CD4-positive, CD25-positive, alpha-beta regulatory T cell (primary cell): ENCODE measurements around the gene KCTD21. TPM values are rescaled to one million over a fixed set of nuclear protein-coding genes. Genes with fewer than 3 reads are reported as not detected.

Source experiments
- ATAC-seq, 2 donors: fragments of 150-1000 bp; cut with Tn5 transposase; one replicate each; pipeline ENCODE4 v1.10.0; 2021; ENCODE audit warnings: low read depth in 2 of 2, moderate number of reproducible peaks in 2 of 2, moderate library complexity in 1 of 2
- DNase-seq, 3 donors: peaks; one replicate each; pipeline versions ENCODE4 v3.0.0 to v3.0.0-alpha.2; 2012 to 2022; ENCODE audit warnings: mixed read lengths in 1 of 3
- H3K27ac ChIP-seq: one replicate; pipeline ENCODE4 v1.7.0; 2013; ENCODE audit warnings: mild to moderate bottlenecking, low read length; ENCODE audit not compliant: insufficient read depth, poor library complexity, severe bottlenecking
- H3K27me3 ChIP-seq: one replicate; pipeline ENCODE4 v1.7.0; 2013; ENCODE audit warnings: low read length; ENCODE audit not compliant: control insufficient read depth, insufficient read depth
- H3K36me3 ChIP-seq: one replicate; pipeline ENCODE4 v1.7.0; 2013; ENCODE audit warnings: mild to moderate bottlenecking, low read length, moderate library complexity; ENCODE audit not compliant: control insufficient read depth, insufficient read depth
- H3K4me1 ChIP-seq: 2 replicates; pipeline ENCODE4 v1.7.0; 2013; ENCODE audit warnings: mild to moderate bottlenecking, low read length; ENCODE audit not compliant: insufficient read depth, control insufficient read depth, poor library complexity, severe bottlenecking
- H3K4me3 ChIP-seq: one replicate; pipeline ENCODE4 v1.7.0; 2013; ENCODE audit warnings: low read depth, mild to moderate bottlenecking, low read length, moderate library complexity
- H3K9me3 ChIP-seq, 2 experiments: 1 replicate in 1 of 2; 2 replicates in 1 of 2; pipeline ENCODE4 v1.7.0; 2013; ENCODE audit warnings: low read length in 2 of 2, mild to moderate bottlenecking in 1 of 2, moderate library complexity in 1 of 2; ENCODE audit not compliant: control insufficient read depth in 2 of 2
- H3K27ac Mint-ChIP-seq, 3 donors: one replicate each; pipeline ENCODE4 v1.8.0; 2020 to 2022; ENCODE audit warnings: mild to moderate bottlenecking in 3 of 3, mixed read lengths in 3 of 3, moderate library complexity in 2 of 3
- H3K27me3 Mint-ChIP-seq: one replicate; pipeline ENCODE4 v1.8.0; 2022; ENCODE audit warnings: mild to moderate bottlenecking, mixed read lengths
- H3K36me3 Mint-ChIP-seq: one replicate; pipeline ENCODE4 v1.8.0; 2020; ENCODE audit warnings: mixed read lengths
- H3K4me1 Mint-ChIP-seq, 4 donors: one replicate each; pipeline ENCODE4 v1.8.0; 2020 to 2022; ENCODE audit warnings: mixed read lengths in 4 of 4, mild to moderate bottlenecking in 1 of 4
- H3K4me3 Mint-ChIP-seq, 4 donors: one replicate each; pipeline ENCODE4 v1.8.0; 2020 to 2022; ENCODE audit warnings: mild to moderate bottlenecking in 4 of 4, mixed read lengths in 4 of 4, moderate library complexity in 3 of 4
- H3K9me3 Mint-ChIP-seq, 7 donors: one replicate each; pipeline ENCODE4 v1.8.0; 2020 to 2022; ENCODE audit warnings: mixed read lengths in 7 of 7, mild to moderate bottlenecking in 3 of 7, moderate library complexity in 2 of 7
- polyA plus RNA-seq, 4 donors: library from polyadenylated mRNA; unstranded; fragments of 300-500 nt; fragmentation: Illumina TruSeq; gene quantifications; one replicate each; pipeline ENCODE4 v1.2.3, GENCODE V29; 2021
- total RNA-seq: library from RNA; stranded (reverse); gene quantifications from one replicate; pipeline ENCODE4 v1.2.3, GENCODE V29; 2022

KCTD21 gene
- total and polyA plus RNA-seq, 5 donors from 2014 or later, result 1.4 to 3.8 (median 3.2) TPM

DNA sequence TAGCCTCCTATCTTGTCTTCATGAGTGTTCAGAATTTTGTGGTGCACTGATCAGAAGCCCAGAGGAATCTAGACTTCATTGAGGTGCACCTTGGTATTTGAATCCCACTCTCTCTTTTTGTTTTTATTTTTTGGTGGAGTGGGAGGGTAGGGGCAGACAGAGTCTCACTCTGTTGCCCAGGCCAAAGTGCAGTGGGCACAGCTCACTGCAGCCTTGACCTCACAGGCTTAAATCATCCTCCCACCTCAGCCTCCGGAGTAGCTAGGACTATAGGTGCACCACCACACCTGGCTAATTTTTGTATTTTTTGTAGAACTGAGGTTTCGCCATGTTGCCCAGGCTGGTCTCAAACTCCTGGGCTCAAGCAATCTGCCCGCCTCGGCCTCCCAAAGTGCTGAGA, 38.1 kb downstream of the KCTD21 start:
- H3K27ac Mint-ChIP-seq, result peak overlapping the region in 1 of 3 donors; percentile 10
- H3K27ac ChIP-seq, result no peak overlapping the region
- no peak for ATAC-seq
- H3K27me3 Mint-ChIP-seq, result no peaks in the 10 kb centered on the region
- no peaks in the 10 kb centered on the region for H3K36me3 ChIP-seq
- no peaks in the 10 kb centered on the region for H3K27me3 ChIP-seq
- H3K4me3 Mint-ChIP-seq, result peak overlapping the region in 1 of 4 donors; percentile 7
- H3K9me3 ChIP-seq, result no peaks in the 10 kb centered on the region
- H3K4me1 ChIP-seq, result no peaks in the 10 kb centered on the region
- DNase-seq, result no peak
- H3K36me3 Mint-ChIP-seq, result no peaks in the 10 kb centered on the region
- no peaks in the 10 kb centered on the region for H3K9me3 Mint-ChIP-seq
- H3K4me3 ChIP-seq, result no peak overlapping the region
- peaks cover 0 to 2% (median 0%) of the 10 kb centered on the region in 4 donors for H3K4me1 Mint-ChIP-seq

- H3K27me3 ChIP-seq, result no peaks in the 10 kb centered on the region
- DNase-seq (peak in 2 of 3 donors; percentile 3 to 33), ATAC-seq (peak in 1 of 2 donors; percentile 31)
- Mint-ChIP-seq H3K27ac (no peak overlapping the region), H3K27me3 (no peaks in the 10 kb centered on the region), H3K9me3 (no peaks in the 10 kb centered on the region), H3K4me3 (no peak overlapping the region), H3K4me1 (peaks cover 0 to 2% (median 0%) of the 10 kb centered on the region in 4 donors), H3K36me3 (no peaks in the 10 kb centered on the region)
- no peaks in the 10 kb centered on the region for H3K36me3 ChIP-seq
- H3K4me3 ChIP-seq, result no peak overlapping the region
- H3K27ac ChIP-seq, result no peak overlapping the region
- no peaks in the 10 kb centered on the region for H3K9me3 ChIP-seq
- H3K4me1 ChIP-seq, result no peaks in the 10 kb centered on the region
Observed at GRCh38 chr11:78149646-78150045, 38.8 kb downstream of the KCTD21 start.

- no peak overlapping the region for H3K27ac Mint-ChIP-seq
- peaks cover 0 to 5% (median 0%) of the 10 kb centered on the region in 4 donors for H3K4me1 Mint-ChIP-seq
- H3K27ac ChIP-seq, result no peak overlapping the region
- no peaks in the 10 kb centered on the region for H3K27me3 Mint-ChIP-seq
- DNase-seq (no peak), ATAC-seq (no peak)
- H3K9me3 ChIP-seq, result no peaks in the 10 kb centered on the region
- H3K4me1 ChIP-seq, result no peaks in the 10 kb centered on the region
- no peaks in the 10 kb centered on the region for H3K27me3 ChIP-seq
- no peaks in the 10 kb centered on the region for H3K9me3 Mint-ChIP-seq
- peaks cover 4% of the 10 kb centered on the region for H3K36me3 Mint-ChIP-seq
- H3K4me3 Mint-ChIP-seq, result no peak overlapping the region
- no peak overlapping the region for H3K4me3 ChIP-seq
- H3K36me3 ChIP-seq, result no peaks in the 10 kb centered on the region
Observed at GRCh38 chr11:78147807-78148206, 40.6 kb downstream of the KCTD21 start.

- peaks cover under 1% of the 10 kb centered on the region for H3K4me1 ChIP-seq
- no peak overlapping the region for H3K27ac ChIP-seq
Observed at GRCh38 chr11:78145511-78146025, 42.9 kb downstream of the KCTD21 start.

DNA sequence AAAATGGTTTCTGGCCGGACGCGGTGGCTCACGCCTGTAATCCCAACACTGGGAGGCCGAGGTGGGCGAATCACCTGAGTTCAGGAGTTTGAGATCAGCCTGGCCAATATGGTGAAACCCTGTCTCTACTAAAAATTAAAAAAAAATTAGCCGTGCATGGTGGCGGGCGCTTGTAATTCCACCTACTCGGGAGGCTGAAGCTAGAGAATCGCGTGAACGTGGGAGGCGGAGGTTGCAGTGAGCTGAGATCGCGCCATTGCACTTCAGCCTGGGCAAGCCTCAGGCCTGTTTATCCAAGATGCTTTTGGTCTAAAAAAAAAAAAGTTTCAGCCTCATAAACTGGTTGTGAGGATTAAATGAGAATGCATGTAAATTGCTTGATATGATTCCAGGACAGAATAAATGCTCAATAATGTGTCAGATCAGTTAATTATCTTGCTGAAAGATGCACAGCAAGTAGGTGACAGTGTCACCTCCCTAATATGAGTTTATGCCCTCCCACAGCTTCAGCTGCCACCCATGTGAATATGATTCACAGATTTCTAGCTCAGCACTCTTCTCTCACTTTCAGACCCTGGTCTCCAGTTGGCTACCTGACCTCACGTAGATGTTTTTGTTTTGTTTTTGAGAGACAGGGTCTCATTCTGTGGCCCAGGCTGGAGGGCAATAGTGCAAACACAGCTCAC, 47.9 kb downstream of the KCTD21 start:
- Histone ChIP-seq H3K27me3 (no peaks in the 10 kb centered on the region), H3K4me1 (peaks cover 17% of the 10 kb centered on the region), H3K9me3 (no peaks in the 10 kb centered on the region), H3K27ac (peak overlapping the region; percentile 80), H3K36me3 (no peaks in the 10 kb centered on the region), H3K4me3 (peak overlapping the region; percentile 96)
- peaks cover 14 to 41% (median 29%) of the 10 kb centered on the region in 4 donors for H3K4me1 Mint-ChIP-seq
- no peaks in the 10 kb centered on the region for H3K27me3 Mint-ChIP-seq
- ATAC-seq, result no peak
- peak overlapping the region in 2 of 3 donors; percentile 61 to 96 for H3K27ac Mint-ChIP-seq
- peaks cover 0 to 1% (median 0%) of the 10 kb centered on the region in 7 donors for H3K9me3 Mint-ChIP-seq
- peaks cover 18% of the 10 kb centered on the region for H3K36me3 Mint-ChIP-seq
- peak overlapping the region; percentile 74 to 91 (median 84) for H3K4me3 Mint-ChIP-seq
- peak in 1 of 3 donors; percentile 9 for DNase-seq

More at GRCh38 chr11:78145511-78146025, 42.9 kb downstream of the KCTD21 start:
- H3K4me3 ChIP-seq, result no peak overlapping the region
- DNase-seq, result no peak
- H3K27ac Mint-ChIP-seq, result no peak overlapping the region
- no peak for ATAC-seq
- H3K27me3 ChIP-seq, result no peaks in the 10 kb centered on the region
- H3K4me1 Mint-ChIP-seq, result peaks cover 0 to 11% (median 3%) of the 10 kb centered on the region in 4 donors
- H3K36me3 ChIP-seq, result no peaks in the 10 kb centered on the region
- H3K9me3 Mint-ChIP-seq, result no peaks in the 10 kb centered on the region
- peaks cover 4% of the 10 kb centered on the region for H3K36me3 Mint-ChIP-seq
- H3K9me3 ChIP-seq, result no peaks in the 10 kb centered on the region
- H3K27me3 Mint-ChIP-seq, result no peaks in the 10 kb centered on the region
- no peak overlapping the region for H3K4me3 Mint-ChIP-seq

GRCh38 chr11:78139422-78140391, 48.7 kb downstream of the KCTD21 start, which contains the start of gene ALG8:
TSS of gene ALG8 (minus strand) at chr11:78139626. CDS start at chr11:78139588, 38 bp downstream.
- ATAC-seq (peak; percentile 91 to 96), DNase-seq (peak; percentile 93 to 98 (median 96))
- Mint-ChIP-seq H3K4me1 (peaks cover 16 to 41% (median 30%) of the 10 kb centered on the region in 4 donors), H3K4me3 (peak within 1 kb of the TSS; percentile 91 to 97 (median 97)), H3K36me3 (peaks cover 20% of the 10 kb centered on the region), H3K27me3 (no peaks in the 10 kb centered on the region), H3K9me3 (peaks cover 0 to 1% (median 0%) of the 10 kb centered on the region in 7 donors), H3K27ac (peak within 1 kb of the TSS; percentile 94 to 96 (median 94))
- Histone ChIP-seq H3K4me3 (peak within 1 kb of the TSS; percentile 96), H3K4me1 (peaks cover 17% of the 10 kb centered on the region), H3K9me3 (no peaks in the 10 kb centered on the region), H3K27me3 (no peaks in the 10 kb centered on the region), H3K27ac (peak within 1 kb of the TSS; percentile 80), H3K36me3 (no peaks in the 10 kb centered on the region)

- Histone ChIP-seq H3K36me3 (no peaks in the 10 kb centered on the region), H3K4me3 (peak overlapping the region; percentile 96), H3K27ac (peak overlapping the region; percentile 80), H3K9me3 (no peaks in the 10 kb centered on the region), H3K27me3 (no peaks in the 10 kb centered on the region), H3K4me1 (peaks cover 17% of the 10 kb centered on the region)
- H3K27me3 Mint-ChIP-seq, result no peaks in the 10 kb centered on the region
- peak overlapping the region; percentile 91 to 97 (median 97) for H3K4me3 Mint-ChIP-seq
- peaks cover 19 to 41% (median 29%) of the 10 kb centered on the region in 4 donors for H3K4me1 Mint-ChIP-seq
- peak in 2 of 3 donors; percentile 2 to 70 for DNase-seq
- peak; percentile 11 to 29 for ATAC-seq
- H3K36me3 Mint-ChIP-seq, result peaks cover 19% of the 10 kb centered on the region
- H3K27ac Mint-ChIP-seq, result peak overlapping the region; percentile 94 to 96 (median 94)
- peaks cover 0 to 1% (median 0%) of the 10 kb centered on the region in 7 donors for H3K9me3 Mint-ChIP-seq
Observed at GRCh38 chr11:78138694-78139421, 49.6 kb downstream of the KCTD21 start.
